Ishikawa (cell line): Measurements from ENCODE around the gene ERBB4.

Experiments
- CEBPB ChIP-seq: IDR thresholded peaks from 2 replicates; pipeline ENCODE4 v1.6.1; 2012
- CREB1 ChIP-seq: IDR thresholded peaks from 2 replicates; pipeline ENCODE4 v1.6.1; 2012; ENCODE audit warnings: low read depth
- EGR1 ChIP-seq: IDR thresholded peaks from 2 replicates; pipeline ENCODE4 v1.6.1; 2012
- EP300 ChIP-seq: IDR thresholded peaks from 2 replicates; pipeline ENCODE4 v1.6.1; 2012; ENCODE audit warnings: borderline replicate concordance
- FOXM1 ChIP-seq: IDR thresholded peaks from 2 replicates; pipeline ENCODE4 v1.6.1; 2012; ENCODE audit warnings: low read depth, borderline replicate concordance
- NFIC ChIP-seq: IDR thresholded peaks from 2 replicates; pipeline ENCODE4 v1.6.1; 2012
- RAD21 ChIP-seq: IDR thresholded peaks from 2 replicates; pipeline ENCODE4 v1.6.1; 2012; ENCODE audit warnings: low read depth
- TAF1 ChIP-seq: IDR thresholded peaks from 2 replicates; pipeline ENCODE4 v1.6.1; 2012; ENCODE audit warnings: low read depth, mild to moderate bottlenecking
- TCF12 ChIP-seq: IDR thresholded peaks from 2 replicates; pipeline ENCODE4 v1.6.1; 2012; ENCODE audit warnings: low read depth
- TEAD4 ChIP-seq: IDR thresholded peaks from 2 replicates; pipeline ENCODE4 v1.6.1; 2012
- YY1 ChIP-seq: IDR thresholded peaks from 2 replicates; pipeline ENCODE4 v1.6.1; 2012; ENCODE audit warnings: low read depth
- ZBTB7A ChIP-seq: IDR thresholded peaks from 2 replicates; pipeline ENCODE4 v1.6.1; 2012; ENCODE audit warnings: low read depth
- TF ChIP-seq, protein P1 (sequence below): IDR thresholded peaks from 2 replicates; pipeline ENCODE4 v1.6.1; 2012
- TF ChIP-seq, protein P2 (sequence below): IDR thresholded peaks from 2 replicates; pipeline ENCODE4 v1.6.1; 2012
- TF ChIP-seq, protein P3 (sequence below): IDR thresholded peaks from 2 replicates; pipeline ENCODE4 v1.6.1; 2012; ENCODE audit warnings: low read depth, mild to moderate bottlenecking

ERBB4 gene

DNA sequence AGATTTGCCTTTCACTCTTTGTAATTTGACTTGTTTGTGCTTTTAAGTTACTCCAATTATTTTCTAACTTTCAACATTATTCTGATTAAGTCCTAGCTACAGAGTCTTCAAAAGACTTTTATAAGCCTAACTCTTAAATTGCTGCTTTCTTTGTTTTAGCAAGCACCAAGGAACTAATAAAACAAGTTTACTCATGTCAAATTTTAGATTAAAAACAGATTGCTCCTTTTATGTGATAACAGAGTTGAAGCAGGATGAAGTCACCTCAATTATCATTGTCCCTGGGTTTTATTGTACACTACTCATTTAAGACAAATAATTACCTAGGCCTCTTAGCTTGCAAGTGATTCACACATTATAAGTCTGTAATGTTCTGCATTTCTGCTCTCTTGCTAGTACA is 678.4 kb downstream of the ERBB4 start:
- TF ChIP-seq, protein P1, sequence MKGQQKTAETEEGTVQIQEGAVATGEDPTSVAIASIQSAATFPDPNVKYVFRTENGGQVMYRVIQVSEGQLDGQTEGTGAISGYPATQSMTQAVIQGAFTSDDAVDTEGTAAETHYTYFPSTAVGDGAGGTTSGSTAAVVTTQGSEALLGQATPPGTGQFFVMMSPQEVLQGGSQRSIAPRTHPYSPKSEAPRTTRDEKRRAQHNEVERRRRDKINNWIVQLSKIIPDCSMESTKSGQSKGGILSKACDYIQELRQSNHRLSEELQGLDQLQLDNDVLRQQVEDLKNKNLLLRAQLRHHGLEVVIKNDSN = no peak
- no peak for TF ChIP-seq ZBTB7A
- no peak for TF ChIP-seq CEBPB
- TF ChIP-seq FOXM1 = no peak
- no peak for TF ChIP-seq NFIC
- TF ChIP-seq, protein P2, sequence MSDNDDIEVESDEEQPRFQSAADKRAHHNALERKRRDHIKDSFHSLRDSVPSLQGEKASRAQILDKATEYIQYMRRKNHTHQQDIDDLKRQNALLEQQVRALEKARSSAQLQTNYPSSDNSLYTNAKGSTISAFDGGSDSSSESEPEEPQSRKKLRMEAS = no peak
- TF ChIP-seq CREB1 = no peak
- TF ChIP-seq RAD21 = no peak
- no peak for TF ChIP-seq TEAD4
- TF ChIP-seq YY1 = no peak

DNA sequence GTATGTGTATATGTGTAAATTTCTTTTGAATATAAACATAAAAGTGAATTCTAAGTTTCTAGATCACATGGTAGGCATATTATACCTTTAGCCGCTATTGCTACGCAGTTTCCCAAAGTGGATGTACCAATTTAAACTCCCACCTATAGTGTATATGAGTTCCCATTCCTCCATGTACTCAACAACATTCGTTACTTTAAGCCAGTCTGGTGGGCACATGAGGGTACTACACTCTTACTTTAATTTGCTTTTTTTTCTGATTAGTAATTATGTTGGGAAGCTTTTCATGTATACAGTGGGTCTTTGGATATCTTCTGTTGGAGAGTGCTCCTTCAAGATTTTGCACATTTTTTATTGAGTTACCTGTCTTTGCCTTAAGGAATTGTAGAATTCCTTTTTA is 683.8 kb downstream of the ERBB4 start:
- no peak for TF ChIP-seq YY1

DNA sequence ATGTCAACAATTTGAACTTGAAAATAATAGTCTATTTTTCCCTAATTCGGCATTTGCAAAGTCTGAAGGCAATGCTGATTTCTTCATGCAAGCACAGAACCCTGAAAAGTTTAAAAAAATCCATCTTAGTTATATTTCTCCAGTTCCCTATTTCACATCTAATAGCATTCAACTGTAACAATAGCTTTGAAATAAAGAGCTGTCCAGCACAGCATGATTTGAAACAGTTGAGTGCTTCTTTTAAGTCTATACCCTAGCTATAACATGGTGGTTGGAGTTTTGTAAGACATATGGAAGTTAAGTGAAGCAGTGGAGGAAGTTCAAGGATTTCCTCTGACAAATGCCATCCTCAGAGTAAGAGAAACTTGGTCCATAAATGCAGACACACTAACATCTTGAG is 691.9 kb downstream of the ERBB4 start:
- TF ChIP-seq FOXM1 = no peak
- TF ChIP-seq, protein P3, sequence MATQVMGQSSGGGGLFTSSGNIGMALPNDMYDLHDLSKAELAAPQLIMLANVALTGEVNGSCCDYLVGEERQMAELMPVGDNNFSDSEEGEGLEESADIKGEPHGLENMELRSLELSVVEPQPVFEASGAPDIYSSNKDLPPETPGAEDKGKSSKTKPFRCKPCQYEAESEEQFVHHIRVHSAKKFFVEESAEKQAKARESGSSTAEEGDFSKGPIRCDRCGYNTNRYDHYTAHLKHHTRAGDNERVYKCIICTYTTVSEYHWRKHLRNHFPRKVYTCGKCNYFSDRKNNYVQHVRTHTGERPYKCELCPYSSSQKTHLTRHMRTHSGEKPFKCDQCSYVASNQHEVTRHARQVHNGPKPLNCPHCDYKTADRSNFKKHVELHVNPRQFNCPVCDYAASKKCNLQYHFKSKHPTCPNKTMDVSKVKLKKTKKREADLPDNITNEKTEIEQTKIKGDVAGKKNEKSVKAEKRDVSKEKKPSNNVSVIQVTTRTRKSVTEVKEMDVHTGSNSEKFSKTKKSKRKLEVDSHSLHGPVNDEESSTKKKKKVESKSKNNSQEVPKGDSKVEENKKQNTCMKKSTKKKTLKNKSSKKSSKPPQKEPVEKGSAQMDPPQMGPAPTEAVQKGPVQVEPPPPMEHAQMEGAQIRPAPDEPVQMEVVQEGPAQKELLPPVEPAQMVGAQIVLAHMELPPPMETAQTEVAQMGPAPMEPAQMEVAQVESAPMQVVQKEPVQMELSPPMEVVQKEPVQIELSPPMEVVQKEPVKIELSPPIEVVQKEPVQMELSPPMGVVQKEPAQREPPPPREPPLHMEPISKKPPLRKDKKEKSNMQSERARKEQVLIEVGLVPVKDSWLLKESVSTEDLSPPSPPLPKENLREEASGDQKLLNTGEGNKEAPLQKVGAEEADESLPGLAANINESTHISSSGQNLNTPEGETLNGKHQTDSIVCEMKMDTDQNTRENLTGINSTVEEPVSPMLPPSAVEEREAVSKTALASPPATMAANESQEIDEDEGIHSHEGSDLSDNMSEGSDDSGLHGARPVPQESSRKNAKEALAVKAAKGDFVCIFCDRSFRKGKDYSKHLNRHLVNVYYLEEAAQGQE = peak; percentile 71

DNA sequence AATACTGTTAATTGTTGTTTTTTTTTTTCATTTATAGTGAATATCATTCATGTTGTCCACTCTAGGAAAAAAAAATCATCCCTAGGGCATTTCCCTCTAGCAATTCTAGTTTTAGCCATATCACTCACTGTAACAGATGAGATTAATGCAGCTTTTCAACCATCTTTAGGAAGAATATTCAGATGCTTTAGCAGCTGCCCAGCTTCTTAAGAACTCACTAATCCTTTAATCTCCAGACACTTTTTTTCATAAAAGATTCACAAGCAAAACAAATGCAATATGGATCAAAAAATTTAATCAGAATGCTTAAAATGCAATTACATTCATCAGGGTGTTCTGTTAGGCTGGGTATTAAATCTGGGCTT is 692.6 kb downstream of the ERBB4 start:
- TF ChIP-seq TAF1 = no peak
- no peak for TF ChIP-seq CEBPB
- TF ChIP-seq EGR1 = no peak
- no peak for TF ChIP-seq YY1
- TF ChIP-seq, protein P2 = no peak
- TF ChIP-seq FOXM1 = no peak
- TF ChIP-seq, protein P3 = no peak
- TF ChIP-seq TCF12 = no peak
- no peak for TF ChIP-seq ZBTB7A
- no peak for TF ChIP-seq NFIC
- TF ChIP-seq EP300 = no peak

DNA sequence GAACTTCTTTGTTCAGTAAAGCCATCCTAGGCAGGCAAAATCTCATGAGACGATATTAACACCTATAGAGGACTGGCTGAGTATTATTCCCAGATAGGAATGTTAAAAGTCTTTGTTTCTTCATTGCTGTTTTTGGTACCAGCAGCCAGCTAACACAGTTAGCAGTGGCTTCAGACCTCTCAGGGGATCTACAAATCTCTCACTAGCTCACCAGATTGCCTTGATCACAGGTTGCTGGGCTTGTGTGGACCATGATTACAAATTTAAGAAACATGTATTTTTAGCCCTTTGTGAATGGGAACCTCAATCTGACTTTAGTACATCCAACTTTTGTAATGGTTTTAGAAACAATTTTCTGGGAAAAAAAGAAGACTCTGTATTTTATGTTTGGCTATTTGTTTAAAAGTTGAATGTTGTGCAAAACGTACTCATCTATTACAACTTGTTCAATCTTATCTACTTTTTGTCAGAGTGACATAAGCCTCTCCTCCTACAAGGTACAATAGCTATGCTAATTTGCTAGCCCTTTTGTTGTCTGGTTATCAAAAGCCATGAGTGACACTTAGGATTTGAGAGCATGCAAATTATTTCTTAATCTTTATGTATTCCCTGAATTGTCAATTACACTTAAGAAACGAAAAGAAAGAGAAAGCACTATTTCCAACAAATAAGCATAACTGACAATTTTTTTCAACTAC is 693.1 kb downstream of the ERBB4 start:
- TF ChIP-seq, protein P1 = no peak
- no peak for TF ChIP-seq NFIC
- no peak for TF ChIP-seq EGR1
- no peak for TF ChIP-seq TAF1
- TF ChIP-seq TCF12 = no peak
- no peak for TF ChIP-seq ZBTB7A
- TF ChIP-seq YY1 = no peak
- no peak for TF ChIP-seq TEAD4
- TF ChIP-seq, protein P2 = no peak
- TF ChIP-seq FOXM1 = no peak
- no peak for TF ChIP-seq EP300
- TF ChIP-seq RAD21 = no peak
- no peak for TF ChIP-seq CEBPB
- TF ChIP-seq, protein P3 = no peak
